ENCODE data around the gene SDF2L1.
A peak's percentile ranks its signal among the peaks of the same experiment; 100 is the strongest.

SDF2L1 gene

GRCh38 chr22:21661991-21662390 lies 19.9 kb downstream of the SDF2L1 start:
- TF ChIP-seq CTCF (IDR thresholded peaks at IDR 0.05; ENCODE audit: control insufficient read depth, insufficient read depth, low read depth, low read length, missing control alignments) = no peak
- DNase-seq (ENCODE audit: low read depth) = no peak
- H3K4me3 ChIP-seq (ENCODE audit: control insufficient read depth, low read depth, low read length) = no peak overlapping the region

GRCh38 chr22:21663738-21664137 lies 21.6 kb downstream of the SDF2L1 start:
- no peak for TF ChIP-seq CTCF (IDR thresholded peaks at IDR 0.05; ENCODE audit: control insufficient read depth, insufficient read depth, low read depth, low read length, missing control alignments)
- DNase-seq (ENCODE audit: low read depth) = no peak
- H3K4me3 ChIP-seq (ENCODE audit: control insufficient read depth, low read depth, low read length) = no peak overlapping the region

- no peak for DNase-seq (ENCODE audit: low read depth)
- TF ChIP-seq CTCF (IDR thresholded peaks at IDR 0.05; ENCODE audit: control insufficient read depth, insufficient read depth, low read depth, low read length, missing control alignments) = no peak
- peak overlapping the region; percentile 97 for H3K4me3 ChIP-seq (ENCODE audit: control insufficient read depth, low read depth, low read length)
Observed at GRCh38 chr22:21665047-21665851, 23.1 kb downstream of the SDF2L1 start.

GRCh38 chr22:21666786-21667185 lies 24.7 kb downstream of the SDF2L1 start:
- no peak for DNase-seq (ENCODE audit: low read depth)

GRCh38 chr22:21669026-21669425 lies 26.9 kb downstream of the SDF2L1 start:
- no peak overlapping the region for H3K4me3 ChIP-seq (ENCODE audit: control insufficient read depth, low read depth, low read length)
- no peak for DNase-seq (ENCODE audit: low read depth)

More at GRCh38 chr22:21666786-21667185, 24.7 kb downstream of the SDF2L1 start:
- H3K4me3 ChIP-seq (ENCODE audit: control insufficient read depth, low read depth, low read length) = peak overlapping the region; percentile 97
- no peak for TF ChIP-seq CTCF (IDR thresholded peaks at IDR 0.05; ENCODE audit: control insufficient read depth, insufficient read depth, low read depth, low read length, missing control alignments)

GRCh38 chr22:21672107-21672629 lies 30.1 kb downstream of the SDF2L1 start:
- DNase-seq (ENCODE audit: low read depth) = no peak

More at GRCh38 chr22:21669026-21669425, 26.9 kb downstream of the SDF2L1 start:
- no peak for TF ChIP-seq CTCF (IDR thresholded peaks at IDR 0.05; ENCODE audit: control insufficient read depth, insufficient read depth, low read depth, low read length, missing control alignments)

More at GRCh38 chr22:21672107-21672629, 30.1 kb downstream of the SDF2L1 start:
- TF ChIP-seq CTCF (IDR thresholded peaks at IDR 0.05; ENCODE audit: control insufficient read depth, insufficient read depth, low read depth, low read length, missing control alignments) = no peak
- H3K4me3 ChIP-seq (ENCODE audit: control insufficient read depth, low read depth, low read length) = no peak overlapping the region
